ENCODE measurements around the gene CASP8AP2.

DNA sequence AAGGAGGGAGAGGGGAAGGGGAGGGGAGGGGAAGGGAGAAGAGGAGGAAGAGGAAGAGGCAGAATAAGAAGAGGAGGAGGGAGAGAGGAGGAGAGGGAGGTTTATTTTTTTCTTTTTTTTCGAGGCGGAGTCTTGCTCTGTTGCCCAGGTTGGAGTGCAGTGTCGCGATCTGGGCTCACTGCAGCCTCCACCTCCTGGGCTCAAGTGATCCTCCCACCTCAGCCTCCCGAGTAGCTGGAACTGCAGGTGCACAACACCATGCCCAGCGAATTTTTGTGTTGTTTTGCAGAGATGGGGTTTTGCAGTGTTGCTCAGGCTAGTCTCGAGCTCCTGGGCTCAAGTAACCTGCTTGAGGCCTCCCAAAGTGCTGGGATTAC lies 58.4 kb downstream of the CASP8AP2 start:
- TF ChIP-seq POLR2A (IDR thresholded peaks at IDR 0.05), result no peak
- TF ChIP-seq, protein P1, sequence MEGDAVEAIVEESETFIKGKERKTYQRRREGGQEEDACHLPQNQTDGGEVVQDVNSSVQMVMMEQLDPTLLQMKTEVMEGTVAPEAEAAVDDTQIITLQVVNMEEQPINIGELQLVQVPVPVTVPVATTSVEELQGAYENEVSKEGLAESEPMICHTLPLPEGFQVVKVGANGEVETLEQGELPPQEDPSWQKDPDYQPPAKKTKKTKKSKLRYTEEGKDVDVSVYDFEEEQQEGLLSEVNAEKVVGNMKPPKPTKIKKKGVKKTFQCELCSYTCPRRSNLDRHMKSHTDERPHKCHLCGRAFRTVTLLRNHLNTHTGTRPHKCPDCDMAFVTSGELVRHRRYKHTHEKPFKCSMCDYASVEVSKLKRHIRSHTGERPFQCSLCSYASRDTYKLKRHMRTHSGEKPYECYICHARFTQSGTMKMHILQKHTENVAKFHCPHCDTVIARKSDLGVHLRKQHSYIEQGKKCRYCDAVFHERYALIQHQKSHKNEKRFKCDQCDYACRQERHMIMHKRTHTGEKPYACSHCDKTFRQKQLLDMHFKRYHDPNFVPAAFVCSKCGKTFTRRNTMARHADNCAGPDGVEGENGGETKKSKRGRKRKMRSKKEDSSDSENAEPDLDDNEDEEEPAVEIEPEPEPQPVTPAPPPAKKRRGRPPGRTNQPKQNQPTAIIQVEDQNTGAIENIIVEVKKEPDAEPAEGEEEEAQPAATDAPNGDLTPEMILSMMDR (IDR thresholded peaks at IDR 0.05), result no peak
- TF ChIP-seq POLR2AphosphoS5 (IDR thresholded peaks at IDR 0.05), result no peak
- no peak for TF ChIP-seq EP300 (IDR thresholded peaks at IDR 0.05)
